SK-N-MC (cell line): ENCODE results near the gene TOMM34.

ENCODE experiments used
- DNase-seq: peaks from one replicate; pipeline ENCODE4 v3.0.0-alpha.2; 2011; ENCODE audit warnings: low read depth, low spot score
- H3K27ac ChIP-seq: fragments of 200-600 bp; sonication (generic); 2 replicates; pipeline ENCODE4 v1.5.1; 2016; ENCODE audit warnings: mixed run types
- H3K36me3 ChIP-seq: fragments of 200-600 bp; sonication (generic); 2 replicates; pipeline ENCODE4 v1.6.1; 2017; ENCODE audit warnings: antibody characterized with exemption, low read length, mixed read lengths; ENCODE audit not compliant: insufficient read depth
- H3K4me3 ChIP-seq: fragments of 200-600 bp; sonication (generic); 2 replicates; pipeline ENCODE4 v1.5.1; 2016
- H3K9ac ChIP-seq: fragments of 200-600 bp; sonication (generic); 2 replicates; pipeline ENCODE4 v1.8.0; 2017; ENCODE audit warnings: mixed run types, mixed read lengths; ENCODE audit not compliant: insufficient read length
- H3K9me3 ChIP-seq: fragments of 200-600 bp; sonication (generic); 2 replicates; pipeline ENCODE4 v1.6.1; 2017; ENCODE audit warnings: low read depth, mild to moderate bottlenecking, antibody characterized with exemption, low read length, moderate library complexity, mixed read lengths
- EZH2 ChIP-seq: fragments of 200-600 bp; sonication (generic); IDR thresholded peaks from one replicate; pipeline ENCODE4 v1.6.1; 2017; ENCODE audit warnings: antibody characterized with exemption
- FOXP2 ChIP-seq: optimal IDR thresholded peaks from 2 replicates; pipeline ENCODE3; 2011; ENCODE audit warnings: mild to moderate bottlenecking, moderate library complexity; ENCODE audit not compliant: insufficient read depth; ENCODE audit errors: extremely low read length, control extremely low read depth
- POLR2AphosphoS5 ChIP-seq: IDR thresholded peaks from 2 replicates; pipeline ENCODE4 v1.6.1; 2012; ENCODE audit warnings: mild to moderate bottlenecking, low read depth, low read length, borderline replicate concordance

The TOMM34 gene

GRCh38 chr20:44946271-44946852 lies 13.8 kb downstream of the TOMM34 start:
- Histone ChIP-seq H3K9me3 (no peaks in the 10 kb centered on the region), H3K27ac (no peak overlapping the region), H3K4me3 (no peak overlapping the region), H3K9ac (no peak overlapping the region), H3K36me3 (peaks cover 85% of the 10 kb centered on the region)
- TF ChIP-seq FOXP2, result no peak
- TF ChIP-seq EZH2, result no peak
- no peak for TF ChIP-seq POLR2AphosphoS5
- no peak for DNase-seq

- peaks cover 74% of the 10 kb centered on the region for H3K36me3 ChIP-seq
- DNase-seq, result no peak
- no peak overlapping the region for H3K4me3 ChIP-seq
- no peak for TF ChIP-seq EZH2
- no peak for TF ChIP-seq FOXP2
- TF ChIP-seq POLR2AphosphoS5, result no peak
- no peaks in the 10 kb centered on the region for H3K9me3 ChIP-seq
- no peak overlapping the region for H3K27ac ChIP-seq
- H3K9ac ChIP-seq, result no peak overlapping the region
These were observed 14.9 kb downstream of the TOMM34 start for GRCh38 chr20:44945261-44945660.

- no peak for TF ChIP-seq FOXP2
- TF ChIP-seq EZH2, result no peak
- no peak for TF ChIP-seq POLR2AphosphoS5
- Histone ChIP-seq H3K9ac (no peak overlapping the region), H3K4me3 (no peak overlapping the region), H3K9me3 (no peaks in the 10 kb centered on the region), H3K36me3 (peaks cover 65% of the 10 kb centered on the region), H3K27ac (no peak overlapping the region)
- DNase-seq, result no peak
These were observed 16.4 kb downstream of the TOMM34 start for GRCh38 chr20:44943828-44944227.

- no peak overlapping the region for H3K9ac ChIP-seq
- H3K36me3 ChIP-seq, result peaks cover 55% of the 10 kb centered on the region
- no peak overlapping the region for H3K27ac ChIP-seq
- no peaks in the 10 kb centered on the region for H3K9me3 ChIP-seq
- TF ChIP-seq POLR2AphosphoS5 (no peak), EZH2 (no peak), FOXP2 (no peak)
- no peak overlapping the region for H3K4me3 ChIP-seq
- no peak for DNase-seq
These were observed 17.8 kb downstream of the TOMM34 start for GRCh38 chr20:44942264-44942973.

- H3K36me3 ChIP-seq, result peaks cover 47% of the 10 kb centered on the region
- no peak overlapping the region for H3K4me3 ChIP-seq
- DNase-seq, result no peak
- no peak overlapping the region for H3K27ac ChIP-seq
- no peak overlapping the region for H3K9ac ChIP-seq
- H3K9me3 ChIP-seq, result no peaks in the 10 kb centered on the region
- TF ChIP-seq EZH2, result no peak
These were observed 19.0 kb downstream of the TOMM34 start for GRCh38 chr20:44941120-44941691.

GRCh38 chr20:44938637-44939036 lies 21.6 kb downstream of the TOMM34 start:
- H3K9me3 ChIP-seq, result no peaks in the 10 kb centered on the region
- TF ChIP-seq FOXP2 (no peak), EZH2 (no peak)
- peaks cover 25% of the 10 kb centered on the region for H3K36me3 ChIP-seq
- H3K27ac ChIP-seq, result no peak overlapping the region
- H3K9ac ChIP-seq, result no peak overlapping the region
- no peak overlapping the region for H3K4me3 ChIP-seq
- no peak for DNase-seq

- Histone ChIP-seq H3K9me3 (no peaks in the 10 kb centered on the region), H3K27ac (no peak overlapping the region), H3K4me3 (no peak overlapping the region), H3K36me3 (peaks cover 8% of the 10 kb centered on the region; the same call in 1 of the 2 replicates), H3K9ac (no peak overlapping the region)
- no peak for DNase-seq
- TF ChIP-seq FOXP2 (no peak), POLR2AphosphoS5 (no peak), EZH2 (no peak)
These were observed 23.7 kb downstream of the TOMM34 start for GRCh38 chr20:44936510-44936909.

GRCh38 chr20:44932916-44933315 lies 27.3 kb downstream of the TOMM34 start:
- no peak overlapping the region for H3K9ac ChIP-seq
- DNase-seq, result no peak
- H3K9me3 ChIP-seq, result no peaks in the 10 kb centered on the region
- no peak for TF ChIP-seq EZH2
- no peak for TF ChIP-seq POLR2AphosphoS5
- TF ChIP-seq FOXP2, result no peak
- H3K4me3 ChIP-seq, result no peak overlapping the region
- no peak overlapping the region for H3K27ac ChIP-seq
- H3K36me3 ChIP-seq, result peaks cover 8% of the 10 kb centered on the region; the same call in 1 of the 2 replicates
